ENCODE data around the gene BTBD16. TPM values are rescaled to one million over a fixed set of nuclear protein-coding genes. Genes with fewer than 3 reads are reported as not detected.

The BTBD16 gene
- total RNA-seq, 1 experiment from 2014 or later, result not detected

GRCh38 chr10:122311716-122312115 is 40.6 kb downstream of the BTBD16 start:
- DNase-seq (ENCODE audit: low read depth), result no peak

- no peak for DNase-seq (ENCODE audit: low read depth)
Measured at GRCh38 chr10:122316224-122316884, 45.3 kb downstream of the BTBD16 start.

GRCh38 chr10:122321960-122322359 is 50.9 kb downstream of the BTBD16 start:
- no peak for DNase-seq (ENCODE audit: low read depth)

GRCh38 chr10:122323189-122323588 is 52.1 kb downstream of the BTBD16 start:
- DNase-seq (ENCODE audit: low read depth), result no peak

- DNase-seq (ENCODE audit: low read depth), result peak; percentile 29
Measured at GRCh38 chr10:122323941-122324675, 53.0 kb downstream of the BTBD16 start.

GRCh38 chr10:122325235-122325634 is 54.1 kb downstream of the BTBD16 start:
- DNase-seq (ENCODE audit: low read depth), result no peak

- no peak for DNase-seq (ENCODE audit: low read depth)
Measured at GRCh38 chr10:122326385-122326784, 55.3 kb downstream of the BTBD16 start.

GRCh38 chr10:122326806-122327205 is 55.7 kb downstream of the BTBD16 start:
- DNase-seq (ENCODE audit: low read depth), result no peak

- DNase-seq (ENCODE audit: low read depth), result no peak
Measured at GRCh38 chr10:122327237-122328206, 56.4 kb downstream of the BTBD16 start.

- no peak for DNase-seq (ENCODE audit: low read depth)
Measured at GRCh38 chr10:122328676-122329075, 57.6 kb downstream of the BTBD16 start.

- no peak for DNase-seq (ENCODE audit: low read depth)
Measured at GRCh38 chr10:122329416-122329815, 58.3 kb downstream of the BTBD16 start.

GRCh38 chr10:122331100-122331499 is 60.0 kb downstream of the BTBD16 start:
- DNase-seq (ENCODE audit: low read depth), result no peak

GRCh38 chr10:122331615-122332446 is 60.7 kb downstream of the BTBD16 start:
- DNase-seq (ENCODE audit: low read depth), result peak; percentile 61

GRCh38 chr10:122333037-122333436 is 61.9 kb downstream of the BTBD16 start:
- peak; percentile 12 for DNase-seq (ENCODE audit: low read depth)

- no peak for DNase-seq (ENCODE audit: low read depth)
Measured at GRCh38 chr10:122336332-122336731, 65.2 kb downstream of the BTBD16 start.

- DNase-seq (ENCODE audit: low read depth), result no peak
Measured at GRCh38 chr10:122336961-122337360, 65.9 kb downstream of the BTBD16 start.

GRCh38 chr10:122338609-122339441 is 67.7 kb downstream of the BTBD16 start:
- no peak for DNase-seq (ENCODE audit: low read depth)

- DNase-seq (ENCODE audit: low read depth), result no peak
Measured at GRCh38 chr10:122341141-122341810, 70.2 kb downstream of the BTBD16 start.

- peak; percentile 37 for DNase-seq (ENCODE audit: low read depth)
Measured at GRCh38 chr10:122342293-122343134, 71.4 kb downstream of the BTBD16 start.
